HG03575 (cell line): Measurements from ENCODE around the gene ABCB9.
"Not testable (repeated sequence)": the region's sequence is repeated elsewhere in the genome, so short reads cannot be mapped to it uniquely, and the experiment has no call there.

ENCODE experiments used
- ATAC-seq: cut with Tn5 transposase; IDR thresholded peaks from one replicate; pipeline ENCODE4 v1.9.1; 2021; ENCODE audit not compliant: unreplicated experiment, insufficient number of reproducible peaks, low FRiP score; ENCODE audit errors: extremely low read depth

Gene ABCB9

GRCh38 chr12:122965851-122966742, at the start of gene ABCB9:
TSS of gene ABCB9 (minus strand) at chr12:122966463. CDS start at chr12:122960235, 6,228 bp downstream.
- ATAC-seq: no peak

- ATAC-seq: not testable (repeated sequence)
Measured at GRCh38 chr12:123014473-123014872, 48.2 kb upstream of the ABCB9 start.

- ATAC-seq: no peak
Measured at GRCh38 chr12:123013185-123014095, 47.2 kb upstream of the ABCB9 start.

- ATAC-seq: no peak
Measured at GRCh38 chr12:123011701-123012100, 45.4 kb upstream of the ABCB9 start.

- ATAC-seq: no peak
Measured at GRCh38 chr12:123010681-123011080, 44.4 kb upstream of the ABCB9 start.

GRCh38 chr12:123010110-123010509, 43.8 kb upstream of the ABCB9 start:
- no peak for ATAC-seq

- ATAC-seq: no peak
Measured at GRCh38 chr12:123006977-123007376, 40.7 kb upstream of the ABCB9 start.

- no peak for ATAC-seq
Measured at GRCh38 chr12:123005081-123005626, 38.9 kb upstream of the ABCB9 start.

- ATAC-seq: no peak
Measured at GRCh38 chr12:123004287-123004686, 38.0 kb upstream of the ABCB9 start.

GRCh38 chr12:123003257-123003656, 37.0 kb upstream of the ABCB9 start:
- ATAC-seq: no peak

GRCh38 chr12:123001464-123001863, 35.2 kb upstream of the ABCB9 start:
- no peak for ATAC-seq

- ATAC-seq: no peak
Measured at GRCh38 chr12:123000578-123000977, 34.3 kb upstream of the ABCB9 start.

GRCh38 chr12:122999986-123000420, 33.7 kb upstream of the ABCB9 start:
- ATAC-seq: no peak

GRCh38 chr12:122999196-122999946, 33.1 kb upstream of the ABCB9 start:
- no peak for ATAC-seq

- ATAC-seq: no peak
Measured at GRCh38 chr12:122998316-122998715, 32.1 kb upstream of the ABCB9 start.

GRCh38 chr12:122997343-122998250, 31.3 kb upstream of the ABCB9 start:
- no peak for ATAC-seq

GRCh38 chr12:122996621-122997342, 30.5 kb upstream of the ABCB9 start:
- ATAC-seq: no peak
